Stimulated activated CD4-positive, alpha-beta T cell treated with anti-CD3 and anti-CD28 coated beads, TNF-alpha, amount 100 ng/mL, for 48 hours (primary cell): Measurements from ENCODE around the gene C1orf174.

Experiments used
- DNase-seq, 3 donors: peaks; one replicate each; pipeline ENCODE4 v3.0.0-alpha.2; 2020; ENCODE audit warnings: low read depth in 3 of 3

Gene C1orf174

DNA sequence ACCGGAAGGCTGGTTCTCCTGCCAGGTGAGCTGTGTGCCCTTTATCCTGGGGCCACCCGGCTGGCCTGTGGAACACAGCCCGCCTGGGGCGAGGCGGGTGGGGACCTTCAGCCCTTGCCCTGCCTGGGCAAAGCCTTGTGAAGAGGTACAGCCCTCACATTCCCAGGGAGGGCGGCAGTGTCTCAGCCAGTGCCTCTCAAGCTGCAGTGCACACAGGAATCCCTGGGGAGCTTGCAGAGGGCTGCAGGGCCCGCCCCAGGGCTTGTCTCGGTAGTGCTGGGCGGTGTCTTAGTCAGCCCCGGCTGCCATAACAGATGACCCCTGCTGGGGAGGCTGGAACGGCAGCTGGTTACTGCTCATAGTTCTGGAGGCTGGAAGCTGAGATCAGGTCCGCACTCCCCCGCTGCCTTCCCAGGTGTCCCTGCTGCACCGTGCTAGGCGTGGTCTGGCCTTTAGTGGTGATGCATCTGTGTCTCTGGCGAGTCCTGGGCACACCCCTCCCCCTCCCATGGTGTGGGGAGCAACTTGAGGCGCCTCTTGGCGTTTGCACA, 30.2 kb downstream of the C1orf174 start:
- no peak for DNase-seq

DNA sequence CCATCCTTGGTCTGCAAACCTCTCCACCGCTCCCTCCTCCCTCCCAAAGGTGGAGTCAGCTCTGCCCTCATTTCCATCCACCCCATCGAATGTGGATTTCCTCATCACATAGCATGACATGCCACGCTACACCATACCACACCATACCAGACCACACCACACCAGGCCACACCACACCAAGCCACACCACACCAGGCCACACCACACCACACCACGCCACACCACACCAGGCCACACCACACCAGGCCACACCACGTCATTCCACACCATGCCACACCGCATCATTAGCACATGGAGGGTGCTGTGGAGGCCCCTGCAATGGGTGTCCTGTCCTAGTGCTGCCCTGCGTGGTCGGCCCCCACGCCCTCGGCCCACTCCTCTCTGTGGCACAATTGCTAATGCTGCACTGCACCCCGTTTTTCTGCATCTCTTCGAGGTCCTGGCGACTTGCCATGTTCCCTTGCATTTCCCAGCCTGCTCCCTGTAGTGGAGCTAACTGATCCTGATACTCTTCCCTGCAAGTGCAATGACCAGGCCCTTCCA, 31.5 kb downstream of the C1orf174 start:
- no peak for DNase-seq

DNA sequence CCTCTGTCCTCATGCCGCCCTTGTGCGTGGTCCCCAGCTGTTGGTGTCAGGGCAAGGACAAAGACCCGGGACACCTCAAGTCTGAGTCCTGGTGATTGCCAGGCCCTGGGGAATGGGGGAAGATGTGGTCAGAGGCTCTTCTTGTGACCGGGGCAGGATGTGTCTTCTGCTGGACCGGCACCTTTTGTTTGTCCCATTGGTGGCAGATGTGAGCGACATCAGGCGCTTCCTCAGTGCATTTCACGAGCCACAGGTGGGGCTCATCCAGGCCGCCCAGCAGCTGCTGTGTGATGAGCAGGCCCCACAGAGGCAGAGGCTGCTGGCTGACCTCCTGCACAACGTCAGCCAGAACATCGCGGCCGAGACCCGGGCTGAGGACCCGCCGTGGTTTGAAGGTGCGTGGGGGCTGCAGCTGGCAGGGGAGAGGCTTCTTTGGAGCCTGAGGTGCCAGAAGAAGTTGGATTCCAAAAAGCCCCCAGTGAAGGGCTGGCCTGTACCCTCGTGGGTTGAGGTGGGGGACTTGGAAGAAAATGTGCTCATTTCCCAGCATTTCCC, 34.4 kb downstream of the C1orf174 start:
- no peak for DNase-seq

DNA sequence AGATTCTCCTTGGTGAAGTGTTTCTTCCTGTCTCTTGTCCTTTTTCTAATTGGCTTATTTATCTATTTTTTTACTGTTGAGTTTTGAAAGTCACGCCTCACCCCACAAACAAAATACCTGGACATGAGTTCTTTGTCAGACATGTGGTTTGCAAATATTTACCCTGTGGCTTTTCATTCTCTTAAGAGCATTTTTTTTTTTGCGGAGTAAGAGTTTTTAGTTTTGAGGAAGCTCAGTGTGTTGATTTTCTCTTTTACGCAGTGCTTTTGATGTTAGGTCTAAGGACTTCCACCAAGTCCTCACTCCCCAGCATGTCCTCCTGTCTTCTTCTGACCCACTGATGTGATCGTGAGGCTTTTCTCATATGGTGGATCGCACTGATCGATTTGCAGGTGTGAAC, 35.2 kb downstream of the C1orf174 start:
- no peak for DNase-seq

DNA sequence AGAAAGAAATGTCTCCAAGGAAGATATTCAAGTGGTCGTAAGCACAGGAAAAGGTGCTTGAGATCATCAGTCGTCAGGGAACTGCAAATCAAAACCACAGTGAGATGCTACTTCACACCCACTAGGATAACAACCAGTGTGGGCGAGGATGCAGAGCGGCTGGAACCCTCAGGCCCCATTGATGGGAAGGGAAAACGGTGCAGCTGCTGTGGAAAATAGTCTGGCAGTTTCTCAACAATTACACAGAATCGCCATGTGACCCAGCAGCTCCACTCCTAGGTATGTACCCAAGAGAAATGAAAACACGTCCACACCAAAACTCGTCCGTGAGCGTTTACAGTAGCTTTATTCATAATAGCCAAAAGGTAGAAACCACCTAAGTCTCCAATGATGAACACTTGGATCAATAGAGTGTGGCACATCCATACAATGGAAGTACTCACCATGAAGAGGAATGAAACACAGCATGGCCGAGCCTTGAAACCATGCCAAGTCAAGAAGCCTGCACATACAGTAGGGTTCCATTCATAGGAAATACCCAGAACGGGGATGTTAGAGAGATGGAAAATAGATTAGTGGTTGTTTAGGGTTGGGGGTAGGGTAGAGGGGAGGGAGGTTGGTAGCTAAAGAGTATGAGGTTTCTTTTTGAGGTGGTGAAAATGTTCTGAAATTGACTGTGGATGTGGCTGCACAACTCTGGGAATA, 36.7 kb downstream of the C1orf174 start:
- no peak for DNase-seq

DNA sequence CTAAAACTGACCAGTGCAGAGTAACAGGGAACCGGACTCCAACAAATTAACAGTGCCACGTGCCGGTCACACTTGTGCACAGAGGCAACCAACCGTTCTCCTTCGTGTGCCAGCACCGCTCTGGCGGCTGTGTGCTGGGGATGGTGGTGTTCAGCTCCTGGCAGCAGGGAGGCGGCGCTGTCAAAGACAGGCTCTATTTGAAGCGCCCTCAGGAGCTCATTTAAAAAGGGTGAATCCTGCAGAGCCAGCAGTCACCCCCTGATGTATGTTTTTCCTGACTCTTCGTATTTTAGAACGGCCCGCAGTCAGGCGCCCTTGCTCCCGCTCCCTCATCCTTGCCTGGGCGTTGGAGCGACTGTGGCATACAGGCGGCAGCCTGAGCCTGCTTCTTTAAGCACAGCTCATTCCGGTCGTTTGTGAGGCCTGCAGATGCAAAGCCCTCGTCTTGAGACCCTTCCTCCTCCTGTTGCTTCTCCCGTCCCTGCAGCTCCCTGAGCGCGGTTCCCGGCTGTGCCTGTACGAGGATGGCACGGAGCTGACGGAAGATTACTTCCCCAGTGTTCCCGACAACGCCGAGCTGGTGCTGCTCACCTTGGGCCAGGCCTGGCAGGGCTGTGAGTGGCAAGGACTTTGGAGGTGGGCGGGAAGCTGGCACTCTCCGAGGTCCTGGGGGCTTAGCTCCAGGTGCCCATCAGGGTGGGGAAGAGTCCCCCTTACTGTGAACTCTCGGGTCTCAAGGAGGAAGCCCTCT, 41.7 kb downstream of the C1orf174 start:
- DNase-seq: peak in 1 of 3 donors; percentile 3

DNA sequence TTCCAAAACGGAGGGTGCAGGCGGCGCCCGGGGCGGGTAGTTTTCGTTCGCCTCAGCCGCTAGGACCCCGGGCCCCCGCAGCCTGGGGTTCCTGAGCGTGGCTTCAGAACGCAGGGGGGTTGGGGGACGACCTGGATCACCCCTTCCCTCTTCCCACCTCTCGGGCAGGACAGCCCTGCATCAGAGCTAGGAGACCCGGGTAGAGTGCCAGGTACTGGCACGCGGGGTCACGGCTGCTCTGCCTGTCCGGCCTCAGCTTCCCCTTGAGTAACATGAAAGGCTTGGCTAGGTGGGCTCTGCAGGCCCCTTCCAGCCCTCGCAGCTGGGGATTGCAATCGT, 42.3 kb downstream of the C1orf174 start:
- peak in 1 of 3 donors; percentile 0 for DNase-seq

DNA sequence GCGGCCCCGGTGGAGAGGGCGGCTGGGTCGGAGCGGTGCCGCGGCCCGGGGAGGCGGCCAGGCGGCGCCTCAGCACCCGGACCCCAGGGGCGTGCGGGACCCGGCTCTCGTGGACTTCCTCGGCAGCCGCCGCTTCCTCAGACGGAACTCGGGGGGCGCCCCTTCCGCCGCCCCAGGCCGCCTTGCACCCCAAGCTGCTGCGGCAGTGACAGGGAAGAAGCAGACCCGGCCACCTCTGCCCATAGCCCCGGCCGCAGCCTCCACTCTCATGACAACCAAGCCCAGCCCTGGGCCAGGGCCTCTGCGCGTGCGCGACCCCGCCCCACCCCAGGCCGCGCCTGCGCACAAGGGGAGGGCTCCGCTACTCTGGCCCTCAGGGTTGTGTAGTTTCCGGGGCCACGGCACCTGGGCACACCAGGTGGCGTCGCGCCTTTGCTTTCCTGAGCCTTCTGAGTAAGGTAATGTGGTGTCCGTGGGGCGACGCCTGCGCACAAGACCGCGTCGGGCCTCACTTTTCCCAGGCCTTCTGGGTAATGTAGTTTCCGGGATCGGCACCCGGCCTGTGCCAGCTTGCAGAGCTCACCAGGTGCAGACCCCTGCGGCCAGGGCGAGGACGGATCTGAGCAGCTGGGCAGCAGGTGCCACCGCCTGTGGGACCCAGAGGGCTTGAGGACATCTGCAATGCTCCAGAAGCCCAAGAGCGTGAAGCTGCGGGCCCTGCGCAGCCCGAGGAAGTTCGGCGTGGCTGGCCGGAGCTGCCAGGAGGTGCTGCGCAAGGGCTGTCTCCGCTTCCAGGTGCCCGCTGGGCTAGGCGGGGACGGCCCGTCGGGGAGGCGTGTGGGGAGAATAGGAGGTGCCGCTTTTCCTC, 42.9 kb downstream of the C1orf174 start, which contains the start of the genes CEP104 and DFFB:
CEP104 (minus strand) TSS at position 289 of the 868 bp plus-strand sequence. CDS start 4,804 bp downstream, outside the sequence.
DFFB (plus strand) TSS at position 554 of the 868 bp plus-strand sequence; CDS start at position 682, 128 bp downstream.
- peak; percentile 88 to 95 (median 90) for DNase-seq

DNA sequence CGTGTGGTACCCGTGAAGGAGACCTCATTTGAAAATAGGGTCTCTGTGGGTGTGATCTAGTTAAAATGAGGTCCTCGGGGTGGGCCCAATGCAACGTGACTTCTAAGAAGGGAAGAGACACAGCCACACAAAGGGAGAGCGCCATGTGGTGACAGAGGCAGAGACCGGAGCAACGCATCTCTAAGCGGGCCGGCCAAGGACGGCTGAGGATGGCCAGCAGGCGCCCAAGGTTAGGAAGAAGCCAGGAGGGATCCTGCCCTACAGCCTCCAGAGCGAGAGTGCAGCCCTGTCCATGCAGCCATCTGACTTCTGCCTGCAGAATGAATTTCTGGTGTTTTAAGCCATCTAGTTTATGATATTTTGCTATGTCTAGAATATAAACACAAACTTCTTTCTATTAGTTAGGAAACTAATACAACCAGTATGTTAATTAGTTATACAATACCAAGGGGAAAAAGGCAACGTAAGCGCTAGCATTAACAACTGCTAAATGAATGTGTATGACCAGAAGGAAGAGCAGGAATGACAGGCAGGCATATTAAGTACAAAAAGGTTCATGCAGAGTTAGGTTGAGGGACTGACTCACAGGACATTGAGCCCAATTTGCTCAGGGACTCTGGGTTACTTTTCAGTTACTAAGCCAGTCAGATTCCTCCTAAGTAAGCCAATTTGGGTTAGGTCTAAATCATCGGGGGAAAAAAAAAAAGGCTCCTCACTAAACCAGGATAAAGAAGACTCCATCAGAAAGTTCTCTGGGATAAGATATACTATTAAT, 47.2 kb downstream of the C1orf174 start:
- no peak for DNase-seq

DNA sequence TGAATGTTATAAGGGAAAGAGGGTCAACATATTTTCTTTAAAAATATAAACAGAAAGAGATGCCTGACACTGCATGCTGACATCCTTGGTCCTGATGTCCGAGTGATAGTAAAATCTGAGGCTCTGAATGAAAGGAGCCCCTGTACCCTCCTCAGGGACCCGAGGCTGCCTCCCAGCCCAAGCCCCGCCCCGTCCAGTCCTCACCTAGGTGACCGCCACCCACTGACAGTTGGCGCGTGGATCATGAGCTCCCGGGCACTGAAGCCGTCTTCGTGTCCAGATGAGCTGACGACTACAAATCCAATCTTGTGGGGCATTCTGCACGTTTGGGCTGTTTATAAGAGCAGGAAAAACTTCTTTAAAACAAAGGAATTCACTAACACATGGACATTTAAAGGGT, 48.0 kb downstream of the C1orf174 start:
- DNase-seq: no peak

DNA sequence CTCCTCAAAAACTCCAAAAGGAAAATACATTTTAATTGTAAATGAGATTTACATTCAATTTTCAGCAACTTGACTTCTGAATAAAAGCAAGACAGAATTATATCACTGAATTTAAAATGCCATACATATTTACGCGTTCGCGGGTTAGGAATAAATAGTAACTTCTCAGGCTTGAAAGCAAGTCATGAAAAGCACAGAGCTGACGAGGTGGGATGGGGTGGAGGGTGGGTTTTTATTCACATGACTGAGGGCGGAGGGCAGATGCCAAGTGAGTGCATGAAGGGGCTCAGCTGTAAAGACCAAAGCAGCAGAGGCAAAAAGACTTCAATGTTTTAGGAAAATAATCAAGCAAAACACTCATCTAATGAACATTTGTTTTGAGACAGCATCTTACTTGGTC, 48.8 kb downstream of the C1orf174 start:
- no peak for DNase-seq

DNA sequence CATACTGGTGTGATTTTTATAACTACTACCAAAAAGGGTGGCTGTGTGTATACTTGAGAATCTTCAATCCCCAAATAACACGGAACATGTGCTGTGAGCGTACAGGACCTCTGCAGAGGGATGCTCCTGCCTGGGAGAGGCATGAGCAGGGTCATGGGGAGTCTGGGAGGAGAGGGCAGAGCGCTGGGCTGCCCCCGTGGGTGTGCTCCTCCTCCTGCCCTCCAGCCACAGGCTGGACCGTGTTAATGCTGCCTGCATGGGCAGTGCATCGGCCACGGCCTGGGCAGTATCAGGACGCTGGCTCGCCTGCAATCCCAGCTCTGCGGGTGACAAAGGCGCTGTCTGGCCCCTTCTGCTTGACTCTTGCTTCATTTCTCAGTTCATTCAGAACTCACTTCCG, 49.2 kb downstream of the C1orf174 start:
- DNase-seq: no peak

DNA sequence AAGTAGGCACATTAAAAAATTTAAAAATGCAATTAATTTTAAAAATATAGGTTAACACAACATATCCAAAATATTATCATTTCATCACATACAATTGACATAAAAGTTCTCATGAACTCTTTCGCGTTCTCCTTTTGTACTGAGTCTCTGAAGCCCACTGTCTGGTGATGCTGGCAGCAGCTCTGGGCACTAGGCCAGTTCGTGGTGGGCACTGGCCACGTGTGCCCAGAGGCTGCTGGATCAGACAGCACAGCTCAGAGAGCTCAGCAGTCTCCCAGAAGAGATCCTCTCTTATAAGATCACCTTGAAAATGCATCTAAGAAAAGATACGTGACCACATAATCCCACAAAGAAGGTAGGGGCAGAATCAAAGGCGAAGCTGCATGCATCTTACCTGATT, 53.0 kb downstream of the C1orf174 start:
- DNase-seq: no peak

DNA sequence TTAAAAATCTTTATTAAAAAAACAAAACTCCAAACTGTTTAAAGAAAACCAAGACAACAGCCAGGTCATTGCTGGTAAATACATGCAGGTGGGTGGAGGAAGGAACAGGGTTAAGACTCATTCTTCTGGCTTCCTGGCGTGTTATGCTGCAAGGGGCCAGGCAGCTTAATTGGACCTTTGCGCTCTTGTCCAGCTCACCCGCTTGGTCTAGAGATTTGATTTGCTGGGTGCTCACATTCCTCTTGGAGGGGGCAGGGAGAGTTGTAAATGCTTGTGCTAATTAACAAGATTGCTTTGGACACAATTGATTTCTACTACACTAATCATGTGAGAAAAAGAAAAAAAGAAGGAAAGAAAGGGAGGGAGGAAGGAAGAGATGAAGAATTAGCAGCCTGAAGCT, 53.5 kb downstream of the C1orf174 start:
- no peak for DNase-seq

DNA sequence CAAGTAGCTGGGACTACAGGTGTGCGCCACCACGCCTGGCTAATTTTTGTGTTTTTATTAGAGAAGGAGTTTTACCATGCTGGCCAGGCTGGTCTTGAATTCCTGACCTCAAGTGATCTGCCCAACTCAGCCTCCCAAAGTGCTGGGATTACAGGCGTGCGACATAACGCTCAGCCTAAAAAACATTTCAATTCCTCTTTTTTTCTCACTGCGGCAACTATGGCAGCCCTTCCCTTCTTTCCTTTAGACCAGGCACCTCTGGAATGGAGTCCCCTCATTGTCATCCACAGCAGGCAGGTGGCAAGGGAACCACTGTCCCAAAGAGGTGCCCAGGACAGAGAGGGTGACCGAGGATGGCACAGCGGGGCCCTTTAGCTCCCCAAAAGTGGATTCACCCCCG, 57.2 kb downstream of the C1orf174 start:
- DNase-seq: no peak

DNA sequence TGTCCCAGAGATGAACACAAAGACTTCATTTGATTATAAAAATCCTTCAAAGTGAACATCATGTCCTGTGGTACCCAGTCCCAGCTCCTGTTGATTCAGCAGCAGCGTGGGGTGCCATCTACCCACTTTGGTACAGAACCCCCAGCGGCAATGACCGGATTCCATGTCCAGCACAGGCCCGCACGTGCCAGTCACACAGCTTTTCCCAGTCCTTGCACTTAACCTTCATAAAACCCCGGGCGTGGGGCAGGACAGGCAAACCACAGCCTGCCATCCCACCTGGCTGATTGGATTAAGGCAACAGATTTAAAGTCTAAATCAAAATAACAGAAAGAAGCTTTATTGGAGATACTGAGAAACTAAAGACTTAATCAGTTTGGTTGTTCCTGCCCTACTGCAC, 58.6 kb downstream of the C1orf174 start:
- DNase-seq: no peak
